Measurements from ENCODE around the gene ST7.

GRCh38 chr7:117210397-117210796, 257.1 kb downstream of the ST7 start:
- TF ChIP-seq CTCF (IDR thresholded peaks at IDR 0.05) (no peak), EZH2 (IDR thresholded peaks at IDR 0.05; ENCODE audit: borderline replicate concordance, insufficient read depth, low read depth, low read length, poor library complexity, severe bottlenecking) (no peak)
